Spleen (tissue), 11 donors: ENCODE data around the gene TNFAIP2. TPM values are rescaled to one million over a fixed set of nuclear protein-coding genes. Genes with fewer than 3 reads are reported as not detected.
"Not testable (repeated sequence)": the region's sequence is repeated elsewhere in the genome, so short reads cannot be mapped to it uniquely, and the experiment has no call there.

Source experiments
- DNase-seq: peaks from one replicate; pipeline ENCODE4 v3.0.0-alpha.2; 2020
- H3K27ac ChIP-seq, 8 donors: fragments of 200-600 bp; sonication (generic) in 7 of 8; 1 replicate in 4 of 8; 2 replicates in 4 of 8; pipeline versions ENCODE4 v1.5.0 to v1.8.0; 2016 to 2021; ENCODE audit warnings: inconsistent platforms in 4 of 8, mild to moderate bottlenecking in 4 of 8, moderate library complexity in 1 of 8
- H3K27me3 ChIP-seq, 7 donors: fragments of 200-600 bp; sonication (generic) in 6 of 7; replicated peaks in 1 of 7; 1 replicate in 4 of 7; 2 replicates in 3 of 7; pipeline versions ENCODE4 v1.5.0 to v1.8.0; 2016 to 2021; ENCODE audit warnings: inconsistent platforms in 3 of 7, mild to moderate bottlenecking in 1 of 7
- H3K36me3 ChIP-seq, 6 donors: fragments of 200-600 bp; sonication (generic) in 5 of 6; 1 replicate in 4 of 6; 2 replicates in 2 of 6; pipeline versions ENCODE4 v1.5.0 to v1.8.0; 2016 to 2021; ENCODE audit warnings: inconsistent platforms in 2 of 6
- H3K4me1 ChIP-seq, 6 donors: fragments of 200-600 bp; sonication (generic) in 5 of 6; 1 replicate in 3 of 6; 2 replicates in 3 of 6; pipeline versions ENCODE4 v1.5.0 to v1.8.0; 2016 to 2021; ENCODE audit warnings: inconsistent platforms in 3 of 6
- H3K4me3 ChIP-seq, 8 donors: fragments of 200-600 bp; sonication (generic) in 7 of 8; 1 replicate in 4 of 8; 2 replicates in 4 of 8; pipeline versions ENCODE4 v1.5.0 to v1.8.0; 2016 to 2021; ENCODE audit warnings: inconsistent platforms in 4 of 8, mild to moderate bottlenecking in 4 of 8, moderate library complexity in 2 of 8
- H3K9me3 ChIP-seq, 8 donors: fragments of 200-600 bp; sonication (generic) in 7 of 8; 1 replicate in 4 of 8; 2 replicates in 4 of 8; pipeline versions ENCODE4 v1.5.0 to v1.8.0; 2016 to 2021; ENCODE audit warnings: inconsistent platforms in 4 of 8
- CTCF ChIP-seq, 11 experiments: fragments of 200-600 bp in 7 of 11; fragments of 450-650 bp in 4 of 11; sonication (generic) in 4 of 11; IDR thresholded peaks in 8 of 11; conservative IDR thresholded peaks in 3 of 11; 1 replicate in 7 of 11; 2 replicates in 4 of 11; pipeline versions ENCODE4 v1.4.0 to v1.8.0; 2016 to 2021; ENCODE audit warnings: antibody characterized with exemption in 11 of 11, inconsistent platforms in 4 of 11, mild to moderate bottlenecking in 1 of 11
- POLR2A ChIP-seq, 3 donors: fragments of 450-650 bp; IDR thresholded peaks; one replicate each; pipeline ENCODE4 v1.5.1; 2017; ENCODE audit warnings: antibody characterized with exemption in 3 of 3, mild to moderate bottlenecking in 1 of 3
- POLR2AphosphoS5 ChIP-seq, 3 donors: sonication (generic); formaldehyde crosslinking; IDR thresholded peaks; one replicate each; pipeline ENCODE4 v1.5.1; 2017; ENCODE audit warnings: antibody characterized with exemption in 3 of 3
- WGBS, 5 donors: extraction: QIAGEN DNeasy Blood & Tissue Kit in 3 of 5; methylation state at CpG; one replicate each; pipeline versions ENCODE4 v1.1.5 to v1.1.7; 2013 to 2018; 5-methylcytosine and 5-hydroxymethylcytosine counted together
- intact Hi-C: fragments of 100-400 bp; cut with DNase I; formaldehyde crosslinking; loops from one replicate; pipeline ENCODE4 v1.15.0; 2023; ENCODE audit warnings: low total_unique reads
- polyA plus RNA-seq, 3 donors: library from polyadenylated mRNA; stranded (reverse); fragments of 200-250 nt; gene quantifications; one replicate each; pipeline ENCODE4 v1.2.1, GENCODE V29; 2013
- total RNA-seq, 7 donors: library from RNA; depleted of rRNA in 3 of 7; stranded (reverse); fragments of >200 nt in 3 of 7; fragmentation: NEBNext Ultra II Directional in 4 of 7; extraction: Animal tissue kit (Norgen Biotek cat#: 25700) in 4 of 7; gene quantifications; one replicate each; pipeline versions ENCODE4 v1.1.0 to v1.2.1, GENCODE V29; 2016 to 2021
- donor health status: healthy with polysubstance abuse.
- donor health status: DM: no; HTN: no; CAD: no; lungs with moderate emphysema.
- donor health status: DM: no; HTN: no; CAD: no.
- donor health status: Bipolar disorder and iron deficiency.
- donor health status: healthy.
- donor health status: DM: no; HTN: no; CAD: no.
- donor health status: DM: yes; HTN: yes; CAD: no.

The TNFAIP2 gene
- total and polyA plus RNA-seq, 10 donors = 90.2 to 410 (median 268) TPM

GRCh38 chr14:103155010-103155409 is 31.7 kb downstream of the TNFAIP2 start:
- Histone ChIP-seq H3K4me3 (no peak overlapping the region), H3K27ac (no peak overlapping the region), H3K9me3 (no peaks in the 10 kb centered on the region), H3K36me3 (no peaks in the 10 kb centered on the region), H3K27me3 (peaks cover 0 to 5% (median 0%) of the 10 kb centered on the region in 7 donors), H3K4me1 (peaks cover 0 to 18% (median 8%) of the 10 kb centered on the region in 6 donors)
- no peak for DNase-seq
- WGBS, 5 donors = 41 to 65% (median 55%) methylated on average over 4 to 6 of the region's 6 CpGs
- intact Hi-C loops = no loop called here
- TF ChIP-seq CTCF (IDR thresholded peaks at IDR 0.05 in 8 of 11, conservative IDR thresholded peaks at IDR 0.05 in 3 of 11) = no peak
- peak; percentile 23 to 67 (median 58) for TF ChIP-seq POLR2AphosphoS5 (IDR thresholded peaks at IDR 0.05)

GRCh38 chr14:103155416-103155815 is 32.2 kb downstream of the TNFAIP2 start:
- H3K4me3 ChIP-seq, H3K27me3 ChIP-seq, DNase-seq, H3K9me3 ChIP-seq, intact Hi-C loops, H3K36me3 ChIP-seq: not testable (repeated sequence)
- WGBS, 5 donors = 71 to 94% (median 93%) methylated on average over 7 to 12 of the region's 12 CpGs
- Histone ChIP-seq H3K27ac (peak overlapping the region in 1 of 8 donors; percentile 51), H3K4me1 (peaks cover 0 to 22% (median 8%) of the 10 kb centered on the region in 6 donors)

- peak in 1 of 3 donors; percentile 39 for TF ChIP-seq POLR2AphosphoS5 (IDR thresholded peaks at IDR 0.05)
- TF ChIP-seq CTCF (IDR thresholded peaks at IDR 0.05 in 8 of 11, conservative IDR thresholded peaks at IDR 0.05 in 3 of 11) = no peak
- no peak for TF ChIP-seq POLR2A (IDR thresholded peaks at IDR 0.05)
- H3K4me3 ChIP-seq = no peak overlapping the region
- H3K36me3 ChIP-seq = no peaks in the 10 kb centered on the region
- 63 to 81% (median 71%) methylated on average over 4 to 9 of the region's 9 CpGs for whole genome bisulfite sequencing, 5 donors
- DNase-seq = no peak
- intact Hi-C loops = no loop called here
- peaks cover 0 to 24% (median 9%) of the 10 kb centered on the region in 6 donors for H3K4me1 ChIP-seq
- H3K27ac ChIP-seq = peak overlapping the region in 2 of 8 donors; percentile 2 to 51
- H3K27me3 ChIP-seq = peaks cover 0 to 5% (median 0%) of the 10 kb centered on the region in 7 donors
- no peaks in the 10 kb centered on the region for H3K9me3 ChIP-seq
Observed at GRCh38 chr14:103155826-103156394, 32.6 kb downstream of the TNFAIP2 start.

- 53 to 77% (median 76%) methylated on average over 10 to 21 of the region's 21 CpGs for WGBS, 5 donors
- peaks cover 0 to 27% (median 9%) of the 10 kb centered on the region in 6 donors for H3K4me1 ChIP-seq
Observed at GRCh38 chr14:103156651-103157378, 33.6 kb downstream of the TNFAIP2 start.

More at GRCh38 chr14:103156651-103157378, 33.6 kb downstream of the TNFAIP2 start:
- no peak for DNase-seq
- no peaks in the 10 kb centered on the region for H3K36me3 ChIP-seq
- H3K27me3 ChIP-seq = no peaks in the 10 kb centered on the region
- H3K9me3 ChIP-seq = no peaks in the 10 kb centered on the region
- no peak overlapping the region for H3K4me3 ChIP-seq
- H3K27ac ChIP-seq = peak overlapping the region in 2 of 8 donors; percentile 2 to 51
- intact Hi-C loops = no loop called here
- no peak for TF ChIP-seq CTCF (IDR thresholded peaks at IDR 0.05 in 8 of 11, conservative IDR thresholded peaks at IDR 0.05 in 3 of 11)
- no peak for TF ChIP-seq POLR2A (IDR thresholded peaks at IDR 0.05)
- no peak for TF ChIP-seq POLR2AphosphoS5 (IDR thresholded peaks at IDR 0.05)
